ENCODE results near the gene PIGZ.

The PIGZ gene

DNA sequence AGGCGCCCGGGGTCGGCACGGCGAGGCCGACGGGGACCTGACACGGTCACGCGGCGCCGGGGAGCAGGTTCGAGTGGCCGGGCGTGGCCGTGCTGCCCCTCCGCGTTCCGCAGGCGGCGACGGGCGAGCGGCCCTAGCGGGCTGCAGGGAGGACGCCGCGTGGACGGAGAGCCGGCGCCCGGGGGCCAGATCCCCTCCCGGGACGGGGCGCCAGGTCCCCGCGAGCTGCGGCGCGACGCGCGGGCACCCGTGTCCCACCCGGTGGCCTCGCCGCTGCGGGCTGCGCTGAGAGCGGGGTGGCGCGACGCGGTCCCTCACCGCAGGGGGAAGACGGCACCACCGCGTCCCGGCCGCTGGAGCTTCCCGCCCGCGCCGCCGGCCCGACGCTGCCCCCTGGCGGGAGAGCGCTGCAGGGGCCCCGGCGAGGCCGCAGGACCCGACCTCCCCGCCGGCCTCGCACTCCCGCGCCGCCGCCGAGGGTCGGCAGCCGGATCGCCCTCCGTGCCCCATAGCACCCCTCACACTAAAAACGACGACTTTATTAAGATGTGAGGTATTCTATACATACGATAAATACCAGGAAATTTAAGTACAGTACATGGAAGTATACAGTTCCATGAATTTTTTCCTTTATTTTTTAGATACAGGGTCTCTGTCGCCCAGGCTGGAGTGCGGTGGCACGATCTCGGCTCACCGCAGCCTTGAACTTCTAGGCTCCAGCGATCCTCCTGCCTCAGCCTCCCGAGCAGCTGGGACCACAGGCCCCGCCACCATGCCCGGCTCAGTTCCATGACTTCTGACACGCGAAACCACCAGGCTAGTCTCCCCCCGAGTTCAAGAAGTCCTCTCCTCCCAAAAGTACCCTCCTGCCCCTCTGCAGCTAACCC is 1.3 kb upstream of the PIGZ start:
- TF ChIP-seq, protein P1, sequence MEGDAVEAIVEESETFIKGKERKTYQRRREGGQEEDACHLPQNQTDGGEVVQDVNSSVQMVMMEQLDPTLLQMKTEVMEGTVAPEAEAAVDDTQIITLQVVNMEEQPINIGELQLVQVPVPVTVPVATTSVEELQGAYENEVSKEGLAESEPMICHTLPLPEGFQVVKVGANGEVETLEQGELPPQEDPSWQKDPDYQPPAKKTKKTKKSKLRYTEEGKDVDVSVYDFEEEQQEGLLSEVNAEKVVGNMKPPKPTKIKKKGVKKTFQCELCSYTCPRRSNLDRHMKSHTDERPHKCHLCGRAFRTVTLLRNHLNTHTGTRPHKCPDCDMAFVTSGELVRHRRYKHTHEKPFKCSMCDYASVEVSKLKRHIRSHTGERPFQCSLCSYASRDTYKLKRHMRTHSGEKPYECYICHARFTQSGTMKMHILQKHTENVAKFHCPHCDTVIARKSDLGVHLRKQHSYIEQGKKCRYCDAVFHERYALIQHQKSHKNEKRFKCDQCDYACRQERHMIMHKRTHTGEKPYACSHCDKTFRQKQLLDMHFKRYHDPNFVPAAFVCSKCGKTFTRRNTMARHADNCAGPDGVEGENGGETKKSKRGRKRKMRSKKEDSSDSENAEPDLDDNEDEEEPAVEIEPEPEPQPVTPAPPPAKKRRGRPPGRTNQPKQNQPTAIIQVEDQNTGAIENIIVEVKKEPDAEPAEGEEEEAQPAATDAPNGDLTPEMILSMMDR (IDR thresholded peaks at IDR 0.05; ENCODE audit: low read depth, low read length): peak; percentile 18
- DNase-seq (ENCODE audit: low read depth in 2 of 2): peak; percentile 43 to 63
- H3K4me3 ChIP-seq (replicated peaks in 1 of 2; ENCODE audit: low read depth in 2 of 2, low read length in 2 of 2): peak overlapping the region; percentile 55 to 63

DNA sequence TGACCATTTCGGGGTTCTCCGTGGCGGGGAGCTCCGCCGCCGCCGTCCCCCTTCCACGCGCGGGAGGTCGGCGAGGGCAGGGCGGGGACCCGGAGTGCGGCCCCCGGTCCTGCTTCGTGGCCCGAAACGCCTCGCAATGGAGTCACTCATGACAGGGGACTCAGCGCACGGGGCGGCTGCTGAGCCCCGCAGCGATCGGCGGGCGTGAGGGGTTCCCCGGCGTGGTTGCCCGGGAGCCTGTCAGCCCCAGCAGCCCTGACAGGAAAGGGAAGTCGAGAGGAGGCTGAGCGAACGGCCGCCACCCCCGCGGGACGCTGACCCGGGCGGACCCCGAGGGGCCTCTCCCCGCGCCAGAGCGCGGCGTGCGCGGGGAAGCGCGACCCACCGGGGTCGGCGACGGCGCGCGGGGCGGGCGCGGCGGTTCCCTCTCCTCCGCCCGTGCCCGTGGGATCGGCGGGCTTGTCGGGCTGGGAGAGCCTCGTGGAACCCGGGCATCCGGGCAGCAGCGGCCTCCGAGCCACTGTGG is 564 bp upstream of the PIGZ start:
- peak overlapping the region; percentile 55 to 63 for H3K4me3 ChIP-seq (replicated peaks in 1 of 2; ENCODE audit: low read depth in 2 of 2, low read length in 2 of 2)
- DNase-seq (ENCODE audit: low read depth in 2 of 2): peak in 1 of 2 donors; percentile 29
- TF ChIP-seq, protein P1 (IDR thresholded peaks at IDR 0.05; ENCODE audit: low read depth, low read length): no peak

DNA sequence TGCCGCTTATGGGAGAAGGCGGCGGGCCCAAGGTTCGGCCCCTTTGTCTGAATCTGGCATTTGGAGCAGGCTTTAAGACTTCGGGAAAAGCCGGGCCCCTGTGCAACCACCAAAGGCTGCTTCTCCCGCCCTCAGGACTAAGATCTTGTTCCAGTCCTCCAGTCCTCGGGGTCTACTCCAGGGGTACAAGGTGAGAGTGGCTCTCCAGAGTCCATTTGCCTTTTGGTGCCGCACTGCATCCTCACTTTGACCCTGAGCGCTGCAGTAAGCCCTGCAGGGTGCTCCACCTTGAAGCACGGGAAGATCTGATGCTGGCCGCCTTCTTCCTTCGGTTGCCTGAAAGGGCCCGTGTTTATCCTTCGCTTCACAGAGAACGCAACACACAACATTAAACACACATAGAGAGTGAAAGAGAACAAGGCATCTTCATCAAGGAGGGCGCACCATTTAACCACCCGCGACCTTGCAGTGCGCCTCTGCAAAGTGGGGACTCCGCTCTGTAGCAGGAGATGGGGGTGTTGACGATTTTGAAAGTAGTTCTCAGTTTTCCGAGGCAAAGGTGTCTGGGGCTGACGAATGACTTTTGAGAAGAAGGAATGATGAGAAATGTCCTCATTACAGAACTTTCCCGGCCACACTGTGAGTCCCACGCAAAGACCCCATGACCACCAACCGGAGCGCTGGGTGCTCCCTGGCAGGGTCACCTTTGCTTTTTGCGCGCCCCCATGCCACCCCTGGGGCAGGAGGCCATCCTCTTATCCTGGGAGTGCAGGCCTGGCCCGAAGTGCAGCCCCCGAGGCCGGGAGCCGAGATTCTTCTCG is 1.0 kb downstream of the PIGZ start:
- DNase-seq (ENCODE audit: low read depth in 2 of 2): no peak
- TF ChIP-seq, protein P1 (IDR thresholded peaks at IDR 0.05; ENCODE audit: low read depth, low read length): no peak
- peak overlapping the region; percentile 58 to 63 for H3K4me3 ChIP-seq (replicated peaks in 1 of 2; ENCODE audit: low read depth in 2 of 2, low read length in 2 of 2)

DNA sequence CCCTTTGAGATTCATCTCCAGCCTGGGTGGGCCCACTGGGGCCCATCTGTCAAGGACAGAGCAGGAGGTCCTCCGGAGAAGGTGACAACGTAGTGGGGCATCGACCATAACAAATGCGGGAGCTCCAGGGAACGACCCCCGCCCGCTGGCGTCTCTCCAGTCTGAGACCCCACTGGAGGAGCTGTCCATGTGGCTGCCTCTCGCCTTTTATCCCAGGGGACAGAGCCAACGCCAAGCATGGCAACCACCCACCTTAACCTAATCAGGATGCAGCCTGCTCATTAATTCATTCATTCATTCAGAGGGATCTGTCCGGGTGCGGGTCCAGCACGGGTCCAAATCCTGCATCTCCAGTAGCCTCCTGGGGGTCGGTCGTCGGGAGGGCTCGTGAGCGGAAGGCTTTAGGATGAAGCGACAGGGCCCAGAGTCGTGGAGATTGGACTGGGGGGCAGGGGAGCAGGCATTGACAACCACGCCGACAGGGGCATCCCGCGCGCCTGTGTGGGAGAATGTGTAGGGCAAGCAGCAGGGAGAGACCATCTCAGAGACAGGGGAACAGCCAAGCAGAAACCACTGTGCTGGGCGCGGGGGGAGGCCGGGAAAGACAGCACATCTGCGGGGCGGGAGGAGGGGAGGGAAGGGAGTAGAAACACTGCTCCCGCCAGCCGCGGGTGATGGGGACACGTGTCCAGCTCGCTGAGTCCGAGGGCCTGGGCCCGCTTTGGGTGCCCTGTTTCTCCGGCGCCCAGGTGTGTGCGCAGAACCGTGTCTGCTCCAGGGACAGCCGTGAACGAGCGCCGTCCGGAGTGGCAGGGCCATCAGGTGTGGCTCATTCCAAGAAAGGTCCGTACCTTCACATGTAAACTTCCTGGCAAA is 1.9 kb downstream of the PIGZ start:
- TF ChIP-seq, protein P1 (IDR thresholded peaks at IDR 0.05; ENCODE audit: low read depth, low read length): no peak
- H3K4me3 ChIP-seq (replicated peaks in 1 of 2; ENCODE audit: low read depth in 2 of 2, low read length in 2 of 2): no peak overlapping the region
- no peak for DNase-seq (ENCODE audit: low read depth in 2 of 2)

DNA sequence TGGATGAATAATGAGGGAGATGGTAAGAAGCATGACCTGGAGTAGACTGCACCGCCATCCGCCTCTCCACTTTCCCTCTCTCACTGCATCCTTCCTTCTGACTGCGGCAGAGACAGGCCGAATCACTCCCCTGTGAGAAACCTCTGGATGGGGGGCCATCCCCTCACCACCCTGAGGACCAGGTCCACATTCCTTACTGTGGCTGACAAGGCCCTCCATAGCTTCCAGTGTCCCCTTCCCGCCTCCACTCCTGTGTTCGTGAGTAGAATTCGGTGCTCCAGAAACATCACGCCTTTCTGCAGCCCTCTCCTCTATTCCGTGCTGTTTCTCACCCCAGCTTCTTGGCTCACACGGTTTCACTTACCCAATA is 2.8 kb downstream of the PIGZ start:
- no peak overlapping the region for H3K4me3 ChIP-seq (replicated peaks in 1 of 2; ENCODE audit: low read depth in 2 of 2, low read length in 2 of 2)
- DNase-seq (ENCODE audit: low read depth in 2 of 2): no peak
- TF ChIP-seq, protein P1 (IDR thresholded peaks at IDR 0.05; ENCODE audit: low read depth, low read length): no peak
